ENCODE measurements around the gene CDHR1. TPM values are rescaled to one million over a fixed set of nuclear protein-coding genes. Genes with fewer than 3 reads are reported as not detected.

The CDHR1 gene
- total and polyA plus RNA-seq, 2 of the 8 experiments (the other 6 are each of a cell fraction or from before 2014, with no cell fraction given) = 3.9 to 10.5 TPM

GRCh38 chr10:84224411-84225028 lies 30.2 kb downstream of the CDHR1 start (continued):
- no peak for TF ChIP-seq CHD1 (IDR thresholded peaks at IDR 0.05; ENCODE audit: low read depth, low read length)
- TF ChIP-seq GABPA (IDR thresholded peaks at IDR 0.05; ENCODE audit: borderline replicate concordance, insufficient read depth, low read length) = no peak
- no peak for TF ChIP-seq SP1 (IDR thresholded peaks at IDR 0.05; ENCODE audit: low read depth, low read length)

Measured in H1 (cell line).